ENCODE measurements around the gene KAZALD1. TPM values are rescaled to one million over a fixed set of nuclear protein-coding genes. Genes with fewer than 3 reads are reported as not detected.

The KAZALD1 gene
- total RNA-seq, result under 1 TPM in 1 of 2 donors, not detected in 1; 0.69 TPM

DNA sequence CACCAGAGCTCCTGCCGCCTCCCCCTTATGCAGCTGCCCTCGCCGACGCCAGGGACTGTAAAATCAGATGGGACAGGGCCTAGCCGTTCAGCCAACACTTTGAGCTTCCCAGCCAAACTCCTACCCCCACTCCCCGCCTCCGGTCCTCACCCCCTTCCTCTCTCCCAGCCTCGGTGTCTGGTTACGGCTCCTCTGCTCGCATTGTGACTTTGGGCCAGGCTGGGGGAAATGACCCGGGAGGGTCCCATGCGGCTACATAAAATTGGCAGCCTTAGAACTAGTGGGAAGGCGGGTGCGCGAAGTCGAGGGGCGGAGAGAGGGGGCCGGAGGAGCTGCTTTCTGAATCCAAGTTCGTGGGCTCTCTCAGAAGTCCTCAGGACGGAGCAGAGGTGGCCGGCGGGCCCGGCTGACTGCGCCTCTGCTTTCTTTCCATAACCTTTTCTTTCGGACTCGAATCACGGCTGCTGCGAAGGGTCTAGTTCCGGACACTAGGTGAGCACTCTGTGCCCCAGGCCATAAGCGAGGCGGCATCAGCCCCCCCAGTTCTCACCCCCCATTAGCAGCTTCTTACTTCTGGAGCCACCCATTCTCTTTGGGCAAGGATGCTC, at the start of gene KAZALD1:
Gene KAZALD1 (plus strand): TSS at position 366 of the 608 bp plus-strand sequence. CDS start 604 bp downstream, outside the sequence.

GRCh38 chr10:101031128-101031795, 30.5 kb upstream of the KAZALD1 start, which contains the start of the genes PDZD7 and SFXN3:
TSS of gene PDZD7 (minus strand) at chr10:101031129. CDS start at chr10:101030219, 910 bp downstream.
TSS of gene SFXN3 (plus strand) at chr10:101031234. CDS start at chr10:101034695, 3,461 bp downstream.

Other genes starting within 250 kb of the KAZALD1 start
- 10 to 100 TPM; 36.0 to 41.0 TPM for gene SLF2, start 149.0 kb upstream of the KAZALD1 start, total RNA-seq
- 1 to 10 TPM; 1.3 to 1.7 TPM for gene SEMA4G, start 92.5 kb upstream of the KAZALD1 start, total RNA-seq
- 10 to 100 TPM; 54.7 to 67.6 TPM for gene MRPL43, start 74.5 kb upstream of the KAZALD1 start, total RNA-seq
- 10 to 100 TPM in 1 of 2 donors, 1 to 10 TPM in 1; 3.4 to 12.3 TPM for gene TWNK, start 74.4 kb upstream of the KAZALD1 start, total RNA-seq
- gene LZTS2, start 62.2 kb upstream of the KAZALD1 start, total RNA-seq, result 10 to 100 TPM; 84.6 to 99.1 TPM
- gene PDZD7, start 30.9 kb upstream of the KAZALD1 start, total RNA-seq, result 1 to 10 TPM in 1 of 2 donors, under 1 TPM in 1; 1.00 to 3.8 TPM
- gene SFXN3, start 30.8 kb upstream of the KAZALD1 start, total RNA-seq, result 100 to 1,000 TPM; 105 to 131 TPM
- not detected for gene TLX1, start 69.3 kb downstream of the KAZALD1 start, total RNA-seq
- gene LBX1, start 167.5 kb downstream of the KAZALD1 start, total RNA-seq, result not detected

All from melanocyte of skin (primary cell).